ENCODE results near the gene KEL.

The KEL gene

GRCh38 chr7:142927085-142927745 is 34.9 kb downstream of the KEL start:
- no peak for FAIRE-seq

GRCh38 chr7:142925413-142925812 is 36.8 kb downstream of the KEL start:
- no peak for FAIRE-seq

GRCh38 chr7:142923391-142923790 is 38.8 kb downstream of the KEL start:
- FAIRE-seq, result no peak

GRCh38 chr7:142919656-142920055 is 42.5 kb downstream of the KEL start:
- no peak for FAIRE-seq

GRCh38 chr7:142918901-142919300 is 43.3 kb downstream of the KEL start:
- FAIRE-seq, result no peak

- no peak for FAIRE-seq
Observed at GRCh38 chr7:142917447-142917846, 44.7 kb downstream of the KEL start.

GRCh38 chr7:142916508-142916907 is 45.7 kb downstream of the KEL start:
- FAIRE-seq, result no peak

GRCh38 chr7:142915315-142915714 is 46.8 kb downstream of the KEL start:
- FAIRE-seq, result no peak

- no peak for FAIRE-seq
Observed at GRCh38 chr7:142914121-142914520, 48.0 kb downstream of the KEL start.

GRCh38 chr7:142913566-142913965 is 48.6 kb downstream of the KEL start:
- FAIRE-seq, result no peak

- FAIRE-seq, result no peak
Observed at GRCh38 chr7:142913051-142913450, 49.1 kb downstream of the KEL start.

GRCh38 chr7:142910481-142910880 is 51.7 kb downstream of the KEL start:
- FAIRE-seq, result no peak

GRCh38 chr7:142910031-142910433 is 52.1 kb downstream of the KEL start:
- FAIRE-seq, result no peak

- FAIRE-seq, result no peak
Observed at GRCh38 chr7:142908921-142909890, 53.0 kb downstream of the KEL start.

GRCh38 chr7:142908290-142908689 is 53.9 kb downstream of the KEL start:
- FAIRE-seq, result no peak

- no peak for FAIRE-seq
Observed at GRCh38 chr7:142906643-142907042, 55.5 kb downstream of the KEL start.

GRCh38 chr7:142905759-142906158 is 56.4 kb downstream of the KEL start:
- FAIRE-seq, result no peak

- FAIRE-seq, result no peak
Observed at GRCh38 chr7:142904128-142904527, 58.0 kb downstream of the KEL start.

GRCh38 chr7:142901426-142902259 is 60.5 kb downstream of the KEL start:
- FAIRE-seq, result no peak

- FAIRE-seq, result no peak
Observed at GRCh38 chr7:142899661-142900060, 62.5 kb downstream of the KEL start.

- no peak for FAIRE-seq
Observed at GRCh38 chr7:142898377-142899170, 63.6 kb downstream of the KEL start.

GRCh38 chr7:142897691-142898090 is 64.5 kb downstream of the KEL start:
- no peak for FAIRE-seq
